AG04449 (cell line): Measurements from ENCODE around the gene LILRB3.
"Not testable (repeated sequence)": the region's sequence is repeated elsewhere in the genome, so short reads cannot be mapped to it uniquely, and the experiment has no call there.

Experiments
- CTCF ChIA-PET: fragments of 350-600 bp; formaldehyde crosslinking; extraction: SDS; loops from one replicate; lab custom pipeline; 2021; ENCODE audit warnings: antibody characterized with exemption; lab: Yijun Ruan, JAX
- POLR2A ChIA-PET: fragments of 400-600, 350-600 bp; formaldehyde crosslinking; extraction: SDS; loops from one replicate; lab custom pipeline; 2020; ENCODE audit warnings: antibody characterized with exemption, inconsistent platforms; lab: Yijun Ruan, JAX
- DNase-seq: peaks from one replicate; pipeline ENCODE4 v3.0.0-alpha.2; 2010; ENCODE audit warnings: low read depth, low spot score
- H3K4me3 ChIP-seq: 2 replicates; pipeline ENCODE4 v1.5.1; 2011; ENCODE audit warnings: low read depth, mild to moderate bottlenecking, control low read depth, low read length
- TF ChIP-seq, protein P1 (sequence below): IDR thresholded peaks from one replicate; pipeline ENCODE4 v1.5.1; 2011; ENCODE audit warnings: mild to moderate bottlenecking, moderate library complexity, low read length, control low read depth, inconsistent platforms; ENCODE audit not compliant: insufficient read depth; ENCODE audit errors: missing control alignments

LILRB3 gene

DNA sequence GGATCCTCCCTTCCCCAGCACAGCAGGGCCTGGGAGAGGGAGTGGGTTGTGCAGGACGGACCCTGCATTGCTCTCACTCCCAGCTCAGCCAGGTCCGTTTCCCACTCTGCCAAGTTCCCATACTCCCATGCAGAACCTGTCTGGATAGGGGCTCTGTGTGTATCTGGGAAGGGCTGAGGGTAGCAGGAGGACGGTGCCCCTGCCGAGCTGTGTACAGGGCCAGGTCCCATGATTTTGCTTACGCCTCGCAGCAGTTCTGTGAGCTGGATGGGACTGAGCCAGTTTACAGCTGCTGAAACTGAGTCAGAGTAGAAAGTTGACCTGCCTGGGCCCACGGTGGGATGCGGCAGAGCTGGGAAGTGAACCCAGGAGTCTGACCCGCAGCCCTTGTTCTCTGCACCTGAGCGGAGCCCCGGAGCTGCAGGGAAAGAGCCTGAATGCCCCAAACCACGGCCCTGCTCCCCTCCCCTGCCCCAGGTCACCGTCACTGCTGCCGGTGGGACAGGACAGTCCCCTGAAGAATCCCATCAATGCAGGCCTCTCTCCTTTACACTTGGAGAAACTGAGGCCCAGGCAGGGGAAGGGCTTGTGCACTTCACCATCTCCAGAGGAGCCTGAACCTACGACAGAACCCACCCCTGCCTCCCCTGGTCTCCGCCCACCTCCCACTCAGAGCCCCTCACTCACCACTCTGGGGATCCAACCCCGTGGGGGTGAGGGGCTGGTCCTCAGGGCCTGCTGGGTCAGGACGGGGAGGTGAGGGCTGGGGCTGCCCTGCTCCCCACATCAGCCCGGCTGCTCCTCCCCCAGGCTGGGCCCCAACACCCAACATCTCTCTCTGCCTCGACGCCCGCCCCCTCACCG, 30.8 kb upstream of the LILRB3 start:
- DNase-seq: no peak
- H3K4me3 ChIP-seq: no peak overlapping the region
- TF ChIP-seq, protein P1, sequence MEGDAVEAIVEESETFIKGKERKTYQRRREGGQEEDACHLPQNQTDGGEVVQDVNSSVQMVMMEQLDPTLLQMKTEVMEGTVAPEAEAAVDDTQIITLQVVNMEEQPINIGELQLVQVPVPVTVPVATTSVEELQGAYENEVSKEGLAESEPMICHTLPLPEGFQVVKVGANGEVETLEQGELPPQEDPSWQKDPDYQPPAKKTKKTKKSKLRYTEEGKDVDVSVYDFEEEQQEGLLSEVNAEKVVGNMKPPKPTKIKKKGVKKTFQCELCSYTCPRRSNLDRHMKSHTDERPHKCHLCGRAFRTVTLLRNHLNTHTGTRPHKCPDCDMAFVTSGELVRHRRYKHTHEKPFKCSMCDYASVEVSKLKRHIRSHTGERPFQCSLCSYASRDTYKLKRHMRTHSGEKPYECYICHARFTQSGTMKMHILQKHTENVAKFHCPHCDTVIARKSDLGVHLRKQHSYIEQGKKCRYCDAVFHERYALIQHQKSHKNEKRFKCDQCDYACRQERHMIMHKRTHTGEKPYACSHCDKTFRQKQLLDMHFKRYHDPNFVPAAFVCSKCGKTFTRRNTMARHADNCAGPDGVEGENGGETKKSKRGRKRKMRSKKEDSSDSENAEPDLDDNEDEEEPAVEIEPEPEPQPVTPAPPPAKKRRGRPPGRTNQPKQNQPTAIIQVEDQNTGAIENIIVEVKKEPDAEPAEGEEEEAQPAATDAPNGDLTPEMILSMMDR: no peak
- POLR2A ChIA-PET: no interaction called here
- CTCF ChIA-PET: interaction anchor here (0.6 to 1.0 kb wide), 2 partner anchors 13 to 413 kb away, joined by 4 read pairs; no protein-coding TSS in a partner anchor

DNA sequence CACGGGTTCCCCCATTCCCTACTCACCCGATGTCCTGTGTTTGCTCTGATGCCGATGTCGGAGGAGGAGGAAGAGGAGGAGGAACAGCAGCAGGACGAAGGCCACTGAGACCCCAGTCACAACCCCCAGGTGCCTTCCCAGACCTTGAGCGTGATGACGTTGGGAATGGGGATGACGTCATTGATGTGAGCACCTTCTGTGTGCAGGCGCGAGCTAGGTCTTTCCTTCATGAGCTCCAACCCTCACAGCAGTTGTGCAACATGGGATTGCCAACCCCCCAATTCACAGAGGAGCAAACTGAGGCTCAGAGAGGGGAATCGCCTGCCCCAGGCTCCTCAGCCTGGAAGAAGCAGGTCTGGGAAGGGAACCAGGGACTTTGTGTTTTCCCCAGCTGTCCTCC, 30.0 kb upstream of the LILRB3 start:
- ChIA-PET POLR2A (no interaction called here), CTCF (no interaction called here)
- DNase-seq: no peak
- TF ChIP-seq, protein P1: no peak
- no peak overlapping the region for H3K4me3 ChIP-seq

DNA sequence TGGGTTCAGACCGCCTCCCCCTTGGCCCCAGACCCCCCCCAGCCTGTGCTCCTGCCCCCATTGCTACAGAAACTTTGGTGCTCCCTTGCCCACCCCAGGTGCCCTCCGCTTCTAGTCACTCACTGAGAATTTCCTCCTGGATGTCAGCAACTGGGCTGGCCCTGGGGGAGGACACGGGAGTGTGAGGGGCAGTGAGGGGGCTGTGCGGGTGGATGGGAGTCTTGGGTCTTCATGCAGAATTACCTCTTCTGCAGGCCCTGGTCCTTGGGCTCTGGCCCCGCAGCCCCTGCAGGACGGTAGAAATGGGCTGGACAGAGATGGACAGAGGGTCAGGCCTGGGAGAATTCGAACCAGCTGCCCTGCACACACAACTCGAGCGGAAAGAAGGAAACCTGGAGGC, 29.4 kb upstream of the LILRB3 start:
- H3K4me3 ChIP-seq: no peak overlapping the region
- ChIA-PET POLR2A (no interaction called here), CTCF (no interaction called here)
- TF ChIP-seq, protein P1: no peak
- DNase-seq: no peak

DNA sequence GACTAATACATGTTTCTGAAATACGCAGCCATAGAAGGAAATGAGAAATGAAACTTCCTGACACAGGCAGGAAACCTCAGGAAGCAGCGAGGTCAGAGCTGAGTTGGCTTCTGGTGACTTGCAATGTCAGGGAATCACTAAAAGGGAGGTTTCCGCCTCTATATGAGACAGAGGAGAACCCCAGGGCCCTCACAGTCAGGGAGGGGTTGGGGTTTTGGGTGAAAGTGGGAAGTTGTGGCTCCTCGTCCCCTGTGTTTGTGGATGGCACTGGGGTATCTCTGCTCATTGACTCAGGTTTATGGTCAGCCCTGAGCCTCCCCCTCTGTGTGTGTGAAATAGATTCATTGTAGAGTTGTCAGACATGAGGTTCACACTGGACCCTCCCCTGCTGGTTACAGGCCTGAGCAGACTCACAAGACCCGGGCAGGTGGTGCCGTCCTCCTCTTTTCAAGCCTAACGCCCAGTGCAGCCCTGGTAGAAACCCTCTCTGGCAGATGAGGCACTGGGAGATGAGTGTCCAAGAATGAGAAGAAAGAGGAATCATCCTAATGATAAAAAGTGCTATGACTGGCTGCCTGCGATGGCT, 25.3 kb upstream of the LILRB3 start:
- no peak overlapping the region for H3K4me3 ChIP-seq
- CTCF ChIA-PET: interaction anchor here (1.5 kb wide), 1 partner anchor 16 kb away, joined by 4 read pairs; no protein-coding TSS in a partner anchor
- POLR2A ChIA-PET: no interaction called here
- TF ChIP-seq, protein P1: no peak
- DNase-seq: no peak

DNA sequence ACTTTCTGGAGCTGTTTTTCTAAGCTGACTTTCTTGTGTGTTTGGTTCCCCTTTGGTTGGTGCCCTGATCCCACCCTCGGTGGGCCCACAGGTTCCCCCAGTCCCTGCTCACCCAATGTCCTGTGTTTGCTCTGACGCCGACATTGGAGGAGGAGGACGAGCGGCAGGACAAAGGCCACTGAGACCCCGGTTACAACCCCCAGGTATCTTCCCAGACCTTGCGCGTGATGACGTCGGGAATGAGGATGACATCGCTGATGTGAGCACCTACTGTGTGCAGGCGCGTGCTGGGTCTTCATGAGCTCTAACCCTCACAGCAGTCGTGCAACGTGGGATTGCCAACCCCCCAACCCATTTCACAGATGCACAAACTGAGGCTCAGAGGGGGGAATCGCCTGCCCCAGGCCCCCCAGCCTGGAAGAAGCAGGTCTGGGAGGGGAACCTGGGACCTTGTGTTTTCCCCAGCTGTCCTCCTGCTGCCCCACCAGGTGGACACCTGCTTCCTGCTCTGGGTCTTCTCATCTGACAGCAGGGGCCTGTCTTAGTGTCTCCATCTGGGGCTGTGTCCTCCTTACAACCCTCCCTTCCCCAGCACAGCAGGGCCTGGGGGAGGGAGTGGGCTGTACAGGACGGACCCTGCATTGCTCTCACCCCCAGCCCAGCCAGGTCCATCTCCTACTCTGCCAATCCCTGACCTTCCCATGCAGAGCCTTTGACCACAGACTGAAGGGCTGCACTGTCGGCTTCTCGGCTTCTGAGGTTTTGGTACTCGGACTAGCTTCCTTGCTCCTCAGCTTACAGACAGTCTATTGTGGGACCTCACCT, 24.5 kb upstream of the LILRB3 start:
- TF ChIP-seq, protein P1: no peak
- CTCF ChIA-PET: interaction anchor here (0.7 to 1.5 kb wide), 3 partner anchors 15 to 76 kb away, joined by 3 to 4 read pairs (median 3); no protein-coding TSS in a partner anchor
- POLR2A ChIA-PET: no interaction called here
- H3K4me3 ChIP-seq: no peak overlapping the region
- no peak for DNase-seq

DNA sequence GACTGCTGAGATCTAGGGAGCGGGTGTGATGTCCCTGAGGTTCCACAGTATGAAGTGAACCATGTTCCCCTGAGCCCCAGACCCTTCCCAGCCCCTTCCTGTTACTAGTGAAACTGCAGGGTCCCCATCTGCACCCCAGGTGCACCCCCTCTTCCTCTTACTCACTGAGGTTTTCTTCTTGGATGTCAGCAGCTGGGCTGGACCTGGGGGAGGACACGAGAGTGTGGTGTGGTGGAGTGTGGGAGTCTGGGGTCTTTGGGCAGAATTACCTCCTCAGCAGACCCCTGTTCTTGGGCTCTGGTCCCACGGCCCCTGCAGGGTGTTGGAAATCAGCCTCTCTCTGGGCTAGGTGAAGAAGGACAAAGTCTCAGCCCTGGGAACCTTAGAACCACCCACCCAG, 23.1 kb upstream of the LILRB3 start:
- H3K4me3 ChIP-seq: no peak overlapping the region
- ChIA-PET POLR2A (no interaction called here), CTCF (no interaction called here)
- DNase-seq: no peak
- TF ChIP-seq, protein P1: no peak

DNA sequence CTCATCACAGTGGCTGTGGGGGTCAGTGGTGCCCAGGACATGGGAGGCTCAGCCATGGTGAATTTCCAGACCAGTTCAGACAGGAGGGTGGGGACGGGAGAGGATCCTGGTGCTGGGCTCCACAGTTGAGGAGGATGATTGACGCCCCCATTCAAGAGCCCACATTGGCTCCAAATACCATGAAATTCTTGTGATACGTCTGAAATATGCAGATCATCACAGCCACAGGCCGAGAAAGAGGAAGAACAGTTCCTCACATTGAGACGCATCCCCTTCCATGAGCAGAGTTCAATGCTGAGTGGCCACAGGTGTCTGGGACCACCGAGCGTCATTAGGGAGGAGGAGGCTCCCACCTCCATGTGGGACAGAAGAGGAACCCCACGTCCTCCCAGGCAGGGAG, 21.0 kb upstream of the LILRB3 start:
- DNase-seq, H3K4me3 ChIP-seq, POLR2A ChIA-PET, CTCF ChIA-PET: not testable (repeated sequence)

DNA sequence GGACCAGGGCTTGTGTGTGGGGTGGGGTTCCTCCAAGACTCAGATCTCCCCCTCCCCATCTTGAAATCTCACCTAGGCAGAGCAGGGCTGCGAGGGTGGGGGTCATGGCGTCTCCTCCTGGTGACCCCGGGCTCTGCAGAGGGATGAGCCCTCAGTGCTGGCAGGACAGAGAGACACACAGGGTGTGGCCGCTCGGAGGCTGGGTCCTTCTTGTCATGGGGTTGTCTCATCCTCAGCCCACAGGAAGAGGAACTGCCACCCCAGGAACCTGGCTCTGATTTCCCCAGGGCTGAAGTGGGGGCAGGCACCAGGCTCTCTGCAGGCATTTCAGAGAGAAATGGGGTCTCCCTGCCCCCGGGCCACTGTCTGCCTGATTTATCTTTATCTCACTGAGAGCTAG, 19.8 kb upstream of the LILRB3 start, which contains the start of gene LILRA6:
TSS of gene LILRA6 (minus strand) at position 145 of the 400 bp plus-strand sequence.
- POLR2A ChIA-PET, H3K4me3 ChIP-seq, CTCF ChIA-PET, DNase-seq: not testable (repeated sequence)

DNA sequence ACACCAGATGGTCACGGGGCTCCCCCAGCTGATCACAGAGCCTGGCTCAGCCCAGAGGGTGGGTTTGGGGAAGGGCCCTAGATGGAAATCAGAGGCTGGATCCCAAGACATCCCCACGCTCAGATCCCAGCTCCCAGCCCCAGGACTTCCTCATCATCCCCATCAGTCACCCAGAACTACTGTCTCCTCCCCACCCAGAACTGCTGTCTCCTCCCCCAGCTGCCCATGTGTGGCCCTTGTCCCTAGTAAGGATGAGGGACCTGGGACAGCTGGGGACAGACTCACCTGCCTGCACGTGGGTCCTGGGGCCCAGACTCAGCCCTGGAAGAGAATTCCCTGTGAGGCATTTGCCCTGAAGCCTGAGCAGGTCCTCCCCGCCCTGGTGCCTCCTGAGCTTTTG, 19.4 kb upstream of the LILRB3 start:
- DNase-seq, CTCF ChIA-PET, H3K4me3 ChIP-seq, POLR2A ChIA-PET: not testable (repeated sequence)
